Measurements from ENCODE around the gene SCAPER.
"Not testable (repeated sequence)": the region's sequence is repeated elsewhere in the genome, so short reads cannot be mapped to it uniquely, and the experiment has no call there.

SCAPER gene

GRCh38 chr15:76483018-76483417 is 422.1 kb downstream of the SCAPER start:
- DNase-seq (ENCODE audit: low spot score), result no peak

GRCh38 chr15:76480267-76480666 is 424.9 kb downstream of the SCAPER start:
- no peak for DNase-seq (ENCODE audit: low spot score)

GRCh38 chr15:76470691-76471090 is 434.4 kb downstream of the SCAPER start:
- DNase-seq (ENCODE audit: low spot score), result no peak

GRCh38 chr15:76468722-76469121 is 436.4 kb downstream of the SCAPER start:
- DNase-seq (ENCODE audit: low spot score), result no peak

- no peak for DNase-seq (ENCODE audit: low spot score)
Observed at GRCh38 chr15:76467136-76467535, 438.0 kb downstream of the SCAPER start.

- DNase-seq (ENCODE audit: low spot score), result no peak
Observed at GRCh38 chr15:76465728-76466127, 439.4 kb downstream of the SCAPER start.

GRCh38 chr15:76464247-76464646 is 440.9 kb downstream of the SCAPER start:
- no peak for DNase-seq (ENCODE audit: low spot score)

GRCh38 chr15:76460871-76461270 is 444.3 kb downstream of the SCAPER start:
- no peak for DNase-seq (ENCODE audit: low spot score)

GRCh38 chr15:76460347-76460746 is 444.8 kb downstream of the SCAPER start:
- no peak for DNase-seq (ENCODE audit: low spot score)

- no peak for DNase-seq (ENCODE audit: low spot score)
Observed at GRCh38 chr15:76451540-76451939, 453.6 kb downstream of the SCAPER start.

GRCh38 chr15:76449455-76449854 is 455.7 kb downstream of the SCAPER start:
- DNase-seq (ENCODE audit: low spot score), result no peak

GRCh38 chr15:76448755-76449154 is 456.4 kb downstream of the SCAPER start:
- no peak for DNase-seq (ENCODE audit: low spot score)

- DNase-seq (ENCODE audit: low spot score), result no peak
Observed at GRCh38 chr15:76447728-76448441, 457.3 kb downstream of the SCAPER start.

- peak; percentile 37 for DNase-seq (ENCODE audit: low spot score)
Observed at GRCh38 chr15:76440441-76440840, 464.7 kb downstream of the SCAPER start.

GRCh38 chr15:76439542-76439941 is 465.6 kb downstream of the SCAPER start:
- no peak for DNase-seq (ENCODE audit: low spot score)

GRCh38 chr15:76433798-76434400 is 471.2 kb downstream of the SCAPER start:
- DNase-seq (ENCODE audit: low spot score), result no peak

- DNase-seq (ENCODE audit: low spot score), result not testable (repeated sequence)
Observed at GRCh38 chr15:76433036-76433435, 472.1 kb downstream of the SCAPER start.

- no peak for DNase-seq (ENCODE audit: low spot score)
Observed at GRCh38 chr15:76432604-76433003, 472.5 kb downstream of the SCAPER start.

- no peak for DNase-seq (ENCODE audit: low spot score)
Observed at GRCh38 chr15:76431971-76432370, 473.2 kb downstream of the SCAPER start.

GRCh38 chr15:76430711-76431110 is 474.4 kb downstream of the SCAPER start:
- not testable (repeated sequence) for DNase-seq (ENCODE audit: low spot score)

- no peak for DNase-seq (ENCODE audit: low spot score)
Observed at GRCh38 chr15:76429661-76430060, 475.5 kb downstream of the SCAPER start.

- DNase-seq (ENCODE audit: low spot score), result no peak
Observed at GRCh38 chr15:76426941-76427340, 478.2 kb downstream of the SCAPER start.

GRCh38 chr15:76418352-76419140 is 486.6 kb downstream of the SCAPER start:
- no peak for DNase-seq (ENCODE audit: low spot score)
